Measurements from ENCODE around the gene SNN. TPM values are rescaled to one million over a fixed set of nuclear protein-coding genes. Genes with fewer than 3 reads are reported as not detected.

SNN gene
- total and polyA plus RNA-seq, 2 donors = 21.6 to 29.2 TPM

DNA sequence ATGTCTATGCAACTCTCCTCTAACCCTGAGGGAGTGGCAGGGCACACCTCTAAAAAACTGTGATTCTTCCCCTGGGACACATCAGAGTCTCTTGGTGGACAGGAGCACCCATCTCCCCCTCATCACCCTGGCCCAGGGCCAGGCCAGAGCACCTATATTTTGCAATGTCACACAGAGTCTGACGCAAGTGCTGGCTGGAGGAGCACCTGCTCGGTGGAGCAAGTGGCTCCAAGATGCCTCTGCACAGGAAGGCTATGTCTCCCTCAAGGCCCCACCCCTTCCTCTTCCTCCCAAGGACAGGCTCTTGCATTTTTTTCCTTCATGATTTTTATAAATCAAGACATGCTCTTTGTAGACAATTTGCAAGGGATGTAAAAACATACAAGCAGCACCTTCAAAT lies 13.3 kb downstream of the SNN start:
- peak in 1 of 9 donors; percentile 21 for DNase-seq (ENCODE audit: low read depth in 6 of 9, low spot score in 9 of 9)
- Histone ChIP-seq H3K4me1 (ENCODE audit: control insufficient read depth in 2 of 2, insufficient read depth in 2 of 2, low read length in 2 of 2) (peaks cover 6 to 45% of the 10 kb centered on the region in 2 donors), H3K4me3 (ENCODE audit: low read length in 2 of 2) (no peak overlapping the region), H3K9me3 (ENCODE audit: control insufficient read depth in 2 of 2, insufficient read depth in 1 of 2, low read length in 1 of 2) (no peaks in the 10 kb centered on the region), H3K27me3 (ENCODE audit: control insufficient read depth in 2 of 2, insufficient read depth in 1 of 2, low read length in 1 of 2) (no peaks in the 10 kb centered on the region), H3K27ac (ENCODE audit: low read depth in 1 of 2, low read length in 1 of 2) (no peak overlapping the region), H3K36me3 (ENCODE audit: control insufficient read depth in 2 of 2, insufficient read depth in 2 of 2, low read length in 1 of 2) (peaks cover 78 to 81% of the 10 kb centered on the region in 2 donors)
- WGBS = 10% methylated on average over 2 of the region's 2 CpGs

DNA sequence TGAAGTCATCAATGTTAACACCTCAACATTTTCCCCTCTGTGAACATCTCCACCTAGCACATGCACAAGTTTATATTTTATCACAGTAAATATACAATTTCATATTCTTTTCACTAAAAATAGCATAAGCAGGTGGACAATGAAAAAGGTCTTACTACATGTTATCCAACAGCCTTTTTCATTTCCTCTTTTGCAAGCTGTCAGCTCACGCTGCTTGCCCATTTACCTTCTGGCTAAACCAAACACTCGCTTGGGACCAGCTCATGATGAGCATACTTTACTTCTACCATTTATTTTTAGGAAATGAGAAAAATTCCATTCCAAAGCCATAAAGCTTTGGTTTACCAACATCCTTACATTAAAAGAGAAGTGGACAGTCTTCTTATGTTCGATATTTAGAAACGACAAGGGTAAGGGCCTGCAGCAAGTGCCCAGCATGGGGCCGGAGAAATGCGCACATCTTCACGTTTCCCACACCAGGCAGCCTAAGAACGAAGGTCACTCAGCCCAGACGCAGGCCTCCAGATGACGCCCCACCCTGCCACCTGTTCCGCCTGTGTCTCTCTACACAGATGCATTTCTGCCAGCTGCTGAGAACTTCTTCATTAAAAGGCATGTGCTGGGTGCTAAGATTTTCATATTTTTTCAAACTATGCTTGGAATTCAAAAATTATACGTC lies 13.9 kb downstream of the SNN start:
- H3K27me3 ChIP-seq (ENCODE audit: control insufficient read depth in 2 of 2, insufficient read depth in 1 of 2, low read length in 1 of 2) = no peaks in the 10 kb centered on the region
- DNase-seq (ENCODE audit: low read depth in 6 of 9, low spot score in 9 of 9) = no peak
- no peak overlapping the region for H3K4me3 ChIP-seq (ENCODE audit: low read length in 2 of 2)
- H3K27ac ChIP-seq (ENCODE audit: low read depth in 1 of 2, low read length in 1 of 2) = no peak overlapping the region
- 95% methylated on average over 12 of the region's 12 CpGs for WGBS
- H3K36me3 ChIP-seq (ENCODE audit: control insufficient read depth in 2 of 2, insufficient read depth in 2 of 2, low read length in 1 of 2) = peaks cover 77 to 78% of the 10 kb centered on the region in 2 donors
- peaks cover 6 to 40% of the 10 kb centered on the region in 2 donors for H3K4me1 ChIP-seq (ENCODE audit: control insufficient read depth in 2 of 2, insufficient read depth in 2 of 2, low read length in 2 of 2)
- H3K9me3 ChIP-seq (ENCODE audit: control insufficient read depth in 2 of 2, insufficient read depth in 1 of 2, low read length in 1 of 2) = no peaks in the 10 kb centered on the region

DNA sequence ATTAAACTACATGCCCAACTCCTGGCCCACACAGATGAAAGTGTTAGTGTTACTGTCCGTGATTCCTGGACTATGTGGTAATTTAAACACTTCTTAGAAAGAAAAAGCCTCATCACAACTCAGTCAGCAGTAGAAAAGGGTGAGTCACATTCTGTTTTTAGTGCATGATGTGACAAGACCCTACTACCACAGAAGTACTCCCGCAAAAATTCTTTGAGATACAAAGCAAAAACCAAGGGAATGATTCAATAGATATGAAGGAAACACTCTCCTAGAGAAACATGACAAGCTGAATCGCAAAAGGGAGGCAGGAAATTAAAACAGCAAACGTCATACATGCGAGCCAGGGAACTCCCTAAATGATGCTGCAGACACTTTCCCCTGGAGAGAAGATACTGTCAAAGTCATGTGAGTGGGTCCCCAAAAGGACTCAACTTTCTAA lies 14.4 kb downstream of the SNN start:
- WGBS = 91% methylated on average over 5 of the region's 5 CpGs
- H3K27ac ChIP-seq (ENCODE audit: low read depth in 1 of 2, low read length in 1 of 2) = no peak overlapping the region
- no peaks in the 10 kb centered on the region for H3K27me3 ChIP-seq (ENCODE audit: control insufficient read depth in 2 of 2, insufficient read depth in 1 of 2, low read length in 1 of 2)
- no peak overlapping the region for H3K4me3 ChIP-seq (ENCODE audit: low read length in 2 of 2)
- peaks cover 77% of the 10 kb centered on the region in 2 donors for H3K36me3 ChIP-seq (ENCODE audit: control insufficient read depth in 2 of 2, insufficient read depth in 2 of 2, low read length in 1 of 2)
- H3K9me3 ChIP-seq (ENCODE audit: control insufficient read depth in 2 of 2, insufficient read depth in 1 of 2, low read length in 1 of 2) = no peaks in the 10 kb centered on the region
- peaks cover 6 to 34% of the 10 kb centered on the region in 2 donors for H3K4me1 ChIP-seq (ENCODE audit: control insufficient read depth in 2 of 2, insufficient read depth in 2 of 2, low read length in 2 of 2)
- DNase-seq (ENCODE audit: low read depth in 6 of 9, low spot score in 9 of 9) = no peak

DNA sequence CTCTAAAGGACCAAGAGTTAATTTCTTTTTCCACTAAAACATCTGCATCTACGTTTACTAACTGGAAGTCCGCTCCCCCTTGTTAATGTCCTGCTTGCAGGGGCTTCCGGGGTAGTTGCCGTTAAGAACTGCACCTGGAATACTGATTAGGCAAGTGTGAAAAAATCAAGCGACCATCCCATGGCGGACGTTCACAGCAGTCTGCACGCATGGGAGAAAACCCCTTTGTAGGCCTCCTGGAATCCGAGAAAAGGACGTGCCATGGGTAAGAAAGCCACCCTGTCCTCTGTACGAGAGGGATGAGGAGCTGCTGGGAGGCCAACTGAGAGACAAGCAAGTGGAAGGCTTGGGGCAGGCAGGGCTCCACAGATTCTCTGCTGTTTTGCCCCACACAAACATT lies 14.9 kb downstream of the SNN start:
- peaks cover 6 to 29% of the 10 kb centered on the region in 2 donors for H3K4me1 ChIP-seq (ENCODE audit: control insufficient read depth in 2 of 2, insufficient read depth in 2 of 2, low read length in 2 of 2)
- no peak overlapping the region for H3K27ac ChIP-seq (ENCODE audit: low read depth in 1 of 2, low read length in 1 of 2)
- no peak for DNase-seq (ENCODE audit: low read depth in 6 of 9, low spot score in 9 of 9)
- WGBS = 98% methylated on average over 11 of the region's 11 CpGs
- H3K9me3 ChIP-seq (ENCODE audit: control insufficient read depth in 2 of 2, insufficient read depth in 1 of 2, low read length in 1 of 2) = no peaks in the 10 kb centered on the region
- no peak overlapping the region for H3K4me3 ChIP-seq (ENCODE audit: low read length in 2 of 2)
- no peaks in the 10 kb centered on the region for H3K27me3 ChIP-seq (ENCODE audit: control insufficient read depth in 2 of 2, insufficient read depth in 1 of 2, low read length in 1 of 2)
- H3K36me3 ChIP-seq (ENCODE audit: control insufficient read depth in 2 of 2, insufficient read depth in 2 of 2, low read length in 1 of 2) = peaks cover 75 to 77% of the 10 kb centered on the region in 2 donors

DNA sequence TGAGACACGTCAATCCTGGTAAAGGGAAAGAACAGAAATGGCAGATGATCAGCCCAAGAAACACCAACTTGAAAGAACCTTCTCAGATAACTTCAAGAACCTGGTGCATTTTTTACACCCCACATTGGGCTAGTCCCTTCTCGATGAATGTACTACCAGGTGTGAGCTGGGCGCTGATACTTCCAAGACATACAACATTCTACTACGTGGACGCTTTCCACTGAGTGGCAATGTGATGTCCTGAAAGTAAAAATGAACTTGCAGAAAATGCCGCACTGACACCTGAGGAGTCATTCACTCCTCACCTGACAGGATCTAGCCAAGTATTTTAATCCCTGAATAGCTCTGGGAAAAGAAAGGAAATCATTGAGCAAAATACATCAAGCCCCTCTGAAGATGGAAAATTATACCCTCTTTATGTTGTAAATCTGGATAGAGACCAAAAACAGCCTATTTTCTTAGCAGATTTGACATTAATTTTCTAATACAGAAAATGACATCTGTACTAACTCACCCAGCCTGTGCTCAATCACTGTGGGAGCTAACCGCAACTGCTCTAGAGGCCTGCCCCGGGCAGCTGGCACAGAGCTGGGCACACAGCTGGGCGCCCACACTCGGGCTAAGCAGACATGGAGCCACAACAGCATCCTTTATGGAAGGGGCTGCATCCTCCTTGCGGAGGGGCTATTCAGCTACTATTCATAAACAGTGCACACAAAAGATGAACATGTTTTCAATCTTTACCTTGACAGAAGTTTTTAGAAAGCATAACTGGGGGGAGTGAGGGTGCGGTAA lies 16.2 kb downstream of the SNN start:
- DNase-seq (ENCODE audit: low read depth in 6 of 9, low spot score in 9 of 9) = no peak
- no peaks in the 10 kb centered on the region for H3K27me3 ChIP-seq (ENCODE audit: control insufficient read depth in 2 of 2, insufficient read depth in 1 of 2, low read length in 1 of 2)
- H3K4me3 ChIP-seq (ENCODE audit: low read length in 2 of 2) = no peak overlapping the region
- peaks cover 62 to 70% of the 10 kb centered on the region in 2 donors for H3K36me3 ChIP-seq (ENCODE audit: control insufficient read depth in 2 of 2, insufficient read depth in 2 of 2, low read length in 1 of 2)
- WGBS = 95% methylated on average over 12 of the region's 12 CpGs
- peak overlapping the region in 1 of 2 donors; percentile 45 for H3K27ac ChIP-seq (ENCODE audit: low read depth in 1 of 2, low read length in 1 of 2)
- H3K9me3 ChIP-seq (ENCODE audit: control insufficient read depth in 2 of 2, insufficient read depth in 1 of 2, low read length in 1 of 2) = no peaks in the 10 kb centered on the region
- H3K4me1 ChIP-seq (ENCODE audit: control insufficient read depth in 2 of 2, insufficient read depth in 2 of 2, low read length in 2 of 2) = peaks cover 6 to 25% of the 10 kb centered on the region in 2 donors

DNA sequence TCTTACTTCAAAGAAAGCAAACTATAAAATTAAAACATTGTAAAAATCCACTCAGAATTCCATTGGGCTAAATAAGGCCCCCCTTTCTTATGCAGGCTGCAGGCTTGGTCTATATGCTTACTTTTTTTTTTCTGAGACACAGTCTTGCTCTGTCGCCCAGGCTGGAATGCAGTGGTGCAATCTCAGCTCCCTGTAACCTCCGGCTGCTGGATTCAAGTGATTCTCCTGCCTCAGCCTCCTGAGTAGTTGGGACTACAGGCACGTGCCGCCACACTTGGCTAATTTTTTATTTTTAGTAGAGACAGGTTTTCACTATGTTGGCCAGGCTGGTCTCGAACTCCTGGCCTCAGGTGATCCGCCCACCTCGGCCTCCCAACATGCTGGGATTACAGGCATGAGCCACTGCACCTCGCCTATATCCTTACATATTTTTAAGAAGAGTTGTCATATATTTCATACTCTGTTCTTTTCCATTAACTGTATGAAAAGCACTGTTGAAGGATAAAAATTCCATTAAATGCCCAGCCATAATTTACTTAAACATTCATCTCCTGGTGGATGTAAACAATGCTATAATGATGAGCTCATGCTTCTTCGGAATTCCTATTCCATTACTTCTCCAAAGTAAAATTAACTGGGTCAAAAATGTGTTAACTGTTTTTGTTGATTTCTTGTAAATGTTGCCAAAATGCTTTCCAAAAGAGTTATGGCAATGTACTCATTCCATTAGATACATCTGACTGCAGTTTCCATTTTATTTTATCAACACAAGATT lies 17.8 kb downstream of the SNN start:
- no peaks in the 10 kb centered on the region for H3K9me3 ChIP-seq (ENCODE audit: control insufficient read depth in 2 of 2, insufficient read depth in 1 of 2, low read length in 1 of 2)
- WGBS = 96% methylated on average over 9 of the region's 9 CpGs
- no peak overlapping the region for H3K27ac ChIP-seq (ENCODE audit: low read depth in 1 of 2, low read length in 1 of 2)
- H3K4me3 ChIP-seq (ENCODE audit: low read length in 2 of 2) = no peak overlapping the region
- peaks cover 3 to 17% of the 10 kb centered on the region in 2 donors for H3K4me1 ChIP-seq (ENCODE audit: control insufficient read depth in 2 of 2, insufficient read depth in 2 of 2, low read length in 2 of 2)
- no peak for DNase-seq (ENCODE audit: low read depth in 6 of 9, low spot score in 9 of 9)
- no peaks in the 10 kb centered on the region for H3K27me3 ChIP-seq (ENCODE audit: control insufficient read depth in 2 of 2, insufficient read depth in 1 of 2, low read length in 1 of 2)
- peaks cover 52 to 68% of the 10 kb centered on the region in 2 donors for H3K36me3 ChIP-seq (ENCODE audit: control insufficient read depth in 2 of 2, insufficient read depth in 2 of 2, low read length in 1 of 2)

DNA sequence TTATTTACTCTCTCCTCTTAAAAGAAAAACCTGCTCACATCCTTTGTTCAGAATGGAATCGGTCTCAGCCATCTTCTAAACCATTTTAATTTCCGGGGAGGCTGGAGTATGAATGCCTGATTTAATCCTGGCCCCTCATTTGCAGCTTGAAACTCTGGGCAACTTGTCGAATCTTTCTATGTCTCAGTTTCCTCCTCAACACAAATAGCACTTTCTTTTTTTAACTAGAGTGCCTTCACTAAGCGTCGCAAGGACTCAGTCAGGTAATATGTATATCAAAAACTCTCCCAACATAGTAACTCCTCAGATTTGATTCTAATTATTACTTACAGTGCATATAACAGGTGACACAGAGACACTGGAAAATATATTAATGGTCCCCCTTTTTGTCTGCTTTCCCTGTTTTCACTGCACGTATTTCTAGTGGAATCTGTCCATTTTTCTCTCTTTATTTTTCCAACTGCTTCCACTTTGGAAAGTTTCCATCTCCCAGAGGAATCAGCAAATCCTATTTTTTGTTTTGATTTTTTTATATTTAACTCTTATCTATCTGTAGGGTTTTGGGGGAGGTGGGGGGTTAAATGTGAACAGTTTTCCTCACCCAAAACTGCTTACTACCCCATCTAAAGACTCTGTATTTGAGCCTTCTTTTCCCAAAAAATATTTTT lies 18.6 kb downstream of the SNN start:
- peaks cover 57 to 76% of the 10 kb centered on the region in 2 donors for H3K36me3 ChIP-seq (ENCODE audit: control insufficient read depth in 2 of 2, insufficient read depth in 2 of 2, low read length in 1 of 2)
- no peak overlapping the region for H3K27ac ChIP-seq (ENCODE audit: low read depth in 1 of 2, low read length in 1 of 2)
- WGBS = 93% methylated on average over 6 of the region's 6 CpGs
- H3K4me3 ChIP-seq (ENCODE audit: low read length in 2 of 2) = no peak overlapping the region
- DNase-seq (ENCODE audit: low read depth in 6 of 9, low spot score in 9 of 9) = no peak
- H3K4me1 ChIP-seq (ENCODE audit: control insufficient read depth in 2 of 2, insufficient read depth in 2 of 2, low read length in 2 of 2) = peaks cover 0 to 11% of the 10 kb centered on the region in 2 donors
- no peaks in the 10 kb centered on the region for H3K27me3 ChIP-seq (ENCODE audit: control insufficient read depth in 2 of 2, insufficient read depth in 1 of 2, low read length in 1 of 2)
- no peaks in the 10 kb centered on the region for H3K9me3 ChIP-seq (ENCODE audit: control insufficient read depth in 2 of 2, insufficient read depth in 1 of 2, low read length in 1 of 2)

DNA sequence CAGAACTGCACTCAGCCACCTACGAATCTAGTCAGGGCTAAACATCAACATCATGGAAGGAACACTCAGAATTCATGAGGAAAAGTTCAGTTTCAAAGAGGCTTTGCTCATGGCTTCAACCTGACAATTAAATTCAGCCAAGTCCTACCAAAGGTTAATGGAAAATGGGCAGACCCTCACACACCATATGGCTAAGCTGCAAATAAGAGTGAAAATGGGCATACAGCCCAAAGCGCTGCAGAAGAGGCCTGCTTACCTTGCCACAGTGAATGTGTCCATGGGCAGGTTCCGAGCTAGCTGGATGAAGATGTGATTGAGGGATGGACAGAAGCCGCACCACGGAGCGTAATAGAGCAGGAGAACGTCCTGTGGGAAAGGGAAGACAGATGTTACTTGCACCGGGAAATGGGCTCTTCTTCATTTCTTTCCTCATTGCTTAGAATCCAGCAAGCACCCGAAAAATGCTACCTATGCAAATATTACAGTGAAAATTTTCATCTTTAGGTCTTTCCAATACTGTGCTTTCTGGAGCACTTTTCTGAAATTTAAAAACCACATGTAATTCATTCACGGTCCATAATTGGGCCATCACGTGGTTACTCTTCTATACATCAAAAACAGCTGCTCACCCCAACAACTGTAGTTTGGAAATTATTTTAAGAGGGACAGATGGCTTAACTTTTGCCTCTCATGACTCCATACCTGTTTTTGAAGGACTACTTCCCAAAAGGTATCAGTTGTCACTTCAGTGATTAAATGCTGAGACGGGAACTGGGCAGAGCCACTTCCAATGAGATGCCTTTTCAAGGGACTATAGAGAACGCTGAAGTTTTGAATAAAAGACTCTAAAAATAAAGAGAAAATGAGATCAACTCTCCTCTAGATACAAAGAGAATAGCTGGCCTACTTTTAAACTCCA lies 19.6 kb downstream of the SNN start:
- 97% methylated on average over 13 of the region's 13 CpGs for WGBS
- peaks cover 0 to 4% of the 10 kb centered on the region in 2 donors for H3K4me1 ChIP-seq (ENCODE audit: control insufficient read depth in 2 of 2, insufficient read depth in 2 of 2, low read length in 2 of 2)
- no peak for DNase-seq (ENCODE audit: low read depth in 6 of 9, low spot score in 9 of 9)
- H3K27ac ChIP-seq (ENCODE audit: low read depth in 1 of 2, low read length in 1 of 2) = no peak overlapping the region
- no peaks in the 10 kb centered on the region for H3K9me3 ChIP-seq (ENCODE audit: control insufficient read depth in 2 of 2, insufficient read depth in 1 of 2, low read length in 1 of 2)
- H3K4me3 ChIP-seq (ENCODE audit: low read length in 2 of 2) = no peak overlapping the region
- H3K27me3 ChIP-seq (ENCODE audit: control insufficient read depth in 2 of 2, insufficient read depth in 1 of 2, low read length in 1 of 2) = no peaks in the 10 kb centered on the region
- peaks cover 59 to 74% of the 10 kb centered on the region in 2 donors for H3K36me3 ChIP-seq (ENCODE audit: control insufficient read depth in 2 of 2, insufficient read depth in 2 of 2, low read length in 1 of 2)
